DMS53 treated with DMSO at 0.1 percent for 48 hours (cell line): ENCODE data around the gene REC8.
A peak's percentile ranks its signal among the peaks of the same experiment; 100 is the strongest.
"Not testable (repeated sequence)": the region's sequence is repeated elsewhere in the genome, so short reads cannot be mapped to it uniquely, and the experiment has no call there.

ENCODE experiments used
- DNase-seq: peaks from one replicate; lab custom pipeline; 2025; ENCODE audit not compliant: unreplicated experiment; lab: John Stamatoyannopoulos, UW

Gene REC8

GRCh38 chr14:24183014-24183481 lies 11.2 kb downstream of the REC8 start:
- DNase-seq: no peak

- DNase-seq: no peak
Observed at GRCh38 chr14:24184104-24184970, 12.5 kb downstream of the REC8 start.

GRCh38 chr14:24185026-24185425 lies 13.1 kb downstream of the REC8 start:
- DNase-seq: no peak

GRCh38 chr14:24185741-24186140 lies 13.9 kb downstream of the REC8 start:
- no peak for DNase-seq

- DNase-seq: no peak
Observed at GRCh38 chr14:24186831-24187538, 15.1 kb downstream of the REC8 start.

GRCh38 chr14:24187539-24187915 lies 15.6 kb downstream of the REC8 start:
- DNase-seq: no peak

GRCh38 chr14:24188251-24189058 lies 16.6 kb downstream of the REC8 start, which contains the start of gene IPO4:
IPO4 (minus strand) TSS chr14:24188816; CDS start chr14:24188787, 29 bp downstream.
- DNase-seq: peak; percentile 87

GRCh38 chr14:24189059-24189375 lies 17.1 kb downstream of the REC8 start:
- DNase-seq: no peak

- DNase-seq: no peak
Observed at GRCh38 chr14:24189460-24189859, 17.6 kb downstream of the REC8 start.

GRCh38 chr14:24190416-24190815 lies 18.5 kb downstream of the REC8 start:
- no peak for DNase-seq

GRCh38 chr14:24192933-24193332 lies 21.1 kb downstream of the REC8 start:
- no peak for DNase-seq

- no peak for DNase-seq
Observed at GRCh38 chr14:24194186-24194872, 22.4 kb downstream of the REC8 start.

GRCh38 chr14:24194873-24195185 lies 22.9 kb downstream of the REC8 start:
- DNase-seq: no peak

- peak; percentile 60 for DNase-seq
Observed at GRCh38 chr14:24195186-24196070, 23.5 kb downstream of the REC8 start, which contains the start of gene TM9SF1. TM9SF1 (minus strand) TSS chr14:24195441; CDS start chr14:24195019, 422 bp downstream.

GRCh38 chr14:24196071-24197055 lies 24.5 kb downstream of the REC8 start:
- no peak for DNase-seq

GRCh38 chr14:24197056-24197450 lies 25.2 kb downstream of the REC8 start:
- no peak for DNase-seq

- DNase-seq: no peak
Observed at GRCh38 chr14:24198814-24199524, 27.1 kb downstream of the REC8 start.

GRCh38 chr14:24202538-24202937 lies 30.7 kb downstream of the REC8 start:
- not testable (repeated sequence) for DNase-seq
